B cell (primary cell): ENCODE data around the gene MIA3. TPM values are rescaled to one million over a fixed set of nuclear protein-coding genes. Genes with fewer than 3 reads are reported as not detected.

Experiments used
- ATAC-seq: fragments of 200-7000 bp; cut with Tn5 transposase; one replicate; pipeline ENCODE4 v1.10.0; 2021; ENCODE audit warnings: low read depth, mild to moderate bottlenecking, moderate number of reproducible peaks, moderate library complexity
- CTCF ChIA-PET: fragments of 350-600 bp; sonication (Branson Sonifier 250); formaldehyde crosslinking; loops from one replicate; lab custom pipeline; 2021; ENCODE audit warnings: antibody characterized with exemption, inconsistent platforms; lab: Charles Lee
- POLR2A ChIA-PET: fragments of 350-600 bp; sonication (Branson Sonifier 250); formaldehyde crosslinking; loops from one replicate; lab custom pipeline; 2021; ENCODE audit warnings: antibody characterized with exemption; lab: Charles Lee
- DNase-seq: peaks from one replicate; pipeline ENCODE4 v3.0.0; 2013
- H2AFZ ChIP-seq: 2 replicates; pipeline ENCODE4 v1.6.1; 2012; ENCODE audit warnings: mild to moderate bottlenecking, low read depth, low read length; ENCODE audit not compliant: insufficient read depth, poor library complexity, severe bottlenecking
- H3K27ac ChIP-seq, 2 donors: 1 replicate in 1 of 2; 2 replicates in 1 of 2; pipeline ENCODE4 v1.5.1; 2012 to 2013; ENCODE audit warnings: low read length in 2 of 2, mild to moderate bottlenecking in 2 of 2, moderate library complexity in 1 of 2
- H3K27me3 ChIP-seq, 4 experiments: fragments of 200-600 bp in 1 of 4; sonication (generic) in 1 of 4; replicated peaks in 1 of 4; 1 replicate in 2 of 4; 2 replicates in 2 of 4; pipeline versions ENCODE4 v1.6.1 to v1.7.0; 2013 to 2016; ENCODE audit warnings: low read length in 3 of 4, mild to moderate bottlenecking in 2 of 4, mixed read lengths in 1 of 4, moderate library complexity in 1 of 4; ENCODE audit not compliant: insufficient read depth in 4 of 4, control insufficient read depth in 3 of 4; ENCODE audit errors: control extremely low read depth in 1 of 4
- H3K36me3 ChIP-seq, 2 experiments: replicated peaks in 1 of 2; 1 replicate in 1 of 2; 2 replicates in 1 of 2; pipeline versions ENCODE4 v1.6.1 to v1.7.1; 2013; ENCODE audit warnings: low read length in 1 of 2; ENCODE audit not compliant: insufficient read depth in 2 of 2, control insufficient read depth in 1 of 2; ENCODE audit errors: control extremely low read depth in 1 of 2, extremely low read depth in 1 of 2
- H3K4me1 ChIP-seq, 2 donors: fragments of 200-600 bp in 1 of 2; sonication (generic) in 1 of 2; 1 replicate in 1 of 2; 2 replicates in 1 of 2; pipeline versions ENCODE4 v1.5.1 to v1.6.1; 2013 to 2017; ENCODE audit warnings: low read length in 2 of 2; ENCODE audit not compliant: control insufficient read depth in 2 of 2, insufficient read depth in 2 of 2
- H3K4me2 ChIP-seq: replicated peaks from 2 replicates; pipeline ENCODE3; 2012; ENCODE audit warnings: mild to moderate bottlenecking, low read depth, low read length; ENCODE audit not compliant: poor library complexity, severe bottlenecking
- H3K4me3 ChIP-seq, 5 experiments: fragments of 200-600 bp in 1 of 5; sonication (generic) in 1 of 5; 1 replicate in 3 of 5; 2 replicates in 2 of 5; pipeline versions ENCODE4 v1.5.1 to v1.7.0; 2011 to 2016; ENCODE audit warnings: low read length in 4 of 5, mild to moderate bottlenecking in 4 of 5, low read depth in 2 of 5, control low read depth in 1 of 5, moderate library complexity in 1 of 5; ENCODE audit not compliant: insufficient read depth in 1 of 5; ENCODE audit errors: control extremely low read depth in 1 of 5, extremely low read depth in 1 of 5
- H3K79me2 ChIP-seq: fragments of 200-600 bp; sonication (generic); one replicate; pipeline ENCODE4 v1.6.0; 2016; ENCODE audit warnings: low read length; ENCODE audit not compliant: control insufficient read depth, insufficient read depth
- H3K9ac ChIP-seq: fragments of 200-600 bp; sonication (generic); 2 replicates; pipeline ENCODE4 v1.6.1; 2017; ENCODE audit warnings: mild to moderate bottlenecking, low read length, moderate library complexity
- H3K9me3 ChIP-seq, 3 donors: one replicate each; pipeline versions ENCODE4 v1.6.1 to v1.7.1; 2013; ENCODE audit warnings: low read length in 2 of 3; ENCODE audit not compliant: control insufficient read depth in 2 of 3, insufficient read depth in 1 of 3; ENCODE audit errors: control extremely low read depth in 1 of 3
- H4K20me1 ChIP-seq: 2 replicates; pipeline ENCODE4 v1.6.0; 2012; ENCODE audit warnings: mild to moderate bottlenecking, low read length; ENCODE audit not compliant: insufficient read depth, control insufficient read depth, poor library complexity, severe bottlenecking
- H3K27ac Mint-ChIP-seq: one replicate; pipeline ENCODE4 v1.8.0; 2021; ENCODE audit warnings: mixed read lengths
- H3K27me3 Mint-ChIP-seq: one replicate; pipeline ENCODE4 v1.8.0; 2021; ENCODE audit warnings: mixed read lengths
- H3K4me1 Mint-ChIP-seq: one replicate; pipeline ENCODE4 v1.8.0; 2021; ENCODE audit warnings: mixed read lengths
- H3K4me3 Mint-ChIP-seq: one replicate; pipeline ENCODE4 v1.8.0; 2021; ENCODE audit warnings: mixed read lengths
- H3K9me3 Mint-ChIP-seq: one replicate; pipeline ENCODE4 v1.8.0; 2022; ENCODE audit warnings: mixed read lengths; ENCODE audit not compliant: insufficient read depth
- EZH2 ChIP-seq: IDR thresholded peaks from 2 replicates; pipeline ENCODE4 v1.6.1; 2012; ENCODE audit warnings: borderline replicate concordance, low read depth, mild to moderate bottlenecking, moderate library complexity, low read length; ENCODE audit not compliant: insufficient read depth, poor library complexity, severe bottlenecking
- WGBS: methylation state at CpG from one replicate; pipeline ENCODE4 v1.1.5; 2013; ENCODE audit warnings: missing lambda C conversion rate; ENCODE audit not compliant: insufficient coverage; 5-methylcytosine and 5-hydroxymethylcytosine counted together
- intact Hi-C: fragments of 100-400 bp; cut with micrococcal nuclease; formaldehyde crosslinking; loops from one replicate; pipeline ENCODE4 v1.10.0; 2022
- polyA plus RNA-seq: library from polyadenylated mRNA; depleted of rRNA; stranded (reverse); fragments of >200 nt; gene quantifications from 2 replicates; pipeline ENCODE4 v1.2.3, GENCODE V29; 2012
- total RNA-seq, 2 donors: library from RNA; stranded (reverse); fragments of 120-200 nt in 1 of 2; gene quantifications; 1 replicate in 1 of 2; 2 replicates in 1 of 2; pipeline versions ENCODE4 v1.2.3 to v1.2.4, GENCODE V29; 2013 to 2022
- TF ChIP-seq, protein P1 (sequence below): fragments of 200-600 bp; IDR thresholded peaks from one replicate; pipeline ENCODE4 v1.8.0; 2022; ENCODE audit warnings: antibody characterized with exemption, mild to moderate bottlenecking

Gene MIA3
- total and polyA plus RNA-seq, 2 donors (not counting 1 experiment from before 2014, with no cell fraction given): 69.2 to 109 TPM

DNA sequence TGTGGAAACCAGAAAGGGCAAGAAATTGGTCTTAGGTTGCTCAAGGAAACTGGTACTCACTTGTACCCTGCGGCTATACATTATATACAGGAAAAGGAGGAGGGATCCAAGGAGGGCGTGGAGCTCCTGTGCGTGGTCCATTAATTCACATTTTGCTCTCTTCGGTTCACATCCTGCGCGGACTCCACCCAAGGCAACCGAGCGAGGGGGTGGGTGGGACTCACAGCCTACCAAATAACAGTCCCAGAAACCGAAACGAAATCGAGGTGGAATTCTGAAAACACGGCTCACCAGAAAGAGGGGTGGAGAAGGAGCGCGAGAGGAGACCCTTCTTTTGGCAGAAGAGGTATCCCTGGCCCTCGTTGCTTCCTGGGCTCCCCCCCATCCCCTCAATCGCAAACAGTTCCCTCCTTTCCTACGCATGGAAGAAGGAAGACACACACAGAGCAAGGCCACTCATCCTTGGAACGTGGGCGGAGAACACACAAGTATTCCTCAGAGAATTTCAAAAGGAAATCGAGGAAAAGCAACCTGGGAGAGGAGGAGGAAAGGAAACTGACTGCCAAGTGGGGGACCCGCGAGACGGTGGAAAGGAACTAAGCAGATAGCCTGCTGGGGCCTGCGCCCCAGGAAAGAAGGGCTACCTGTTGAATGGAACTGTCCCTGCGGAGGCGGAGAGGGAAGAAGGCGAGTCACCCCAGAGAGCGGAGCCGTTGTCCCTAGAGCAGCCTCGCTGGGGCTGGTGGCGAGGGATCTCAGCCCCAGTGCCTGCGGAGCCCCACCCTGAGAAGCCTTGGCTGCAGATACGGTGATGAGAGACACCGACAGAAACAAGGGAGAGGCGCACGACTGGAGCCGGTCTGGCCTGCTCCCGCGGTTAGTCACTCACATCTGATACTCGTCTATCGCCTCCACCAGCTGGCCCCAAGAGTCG lies 93.7 kb downstream of the MIA3 start:
- no peaks in the 10 kb centered on the region for H3K27me3 Mint-ChIP-seq
- H3K4me2 ChIP-seq: peak overlapping the region; percentile 73
- peaks cover 2 to 25% of the 10 kb centered on the region in 2 experiments for H3K36me3 ChIP-seq
- intact Hi-C loops: loop anchor here (1.0 to 5.0 kb wide), 4 partner anchors 34 to 1645 kb away; partner anchors contain the start of genes CNIH4 and DUSP10
- peaks cover 31 to 39% of the 10 kb centered on the region in 2 donors for H3K4me1 ChIP-seq
- H3K27ac Mint-ChIP-seq: peak overlapping the region; percentile 100
- peak overlapping the region; percentile 74 for H2AFZ ChIP-seq
- peaks cover 52% of the 10 kb centered on the region for H3K4me1 Mint-ChIP-seq
- ChIA-PET POLR2A (interaction anchor here (1.0 to 3.8 kb wide), 4 partner anchors 20 to 104 kb away, joined by 3 to 50 read pairs (median 8); no protein-coding TSS in a partner anchor), CTCF (interaction anchor here (0.6 to 2.4 kb wide), 7 partner anchors 25 to 379 kb away, joined by 3 to 17 read pairs (median 6); partner anchors contain the start of gene FAM177B)
- peak overlapping the region; percentile 70 to 97 (median 81) for H3K4me3 ChIP-seq
- H3K27ac ChIP-seq: peak overlapping the region; percentile 67 to 79
- no peaks in the 10 kb centered on the region for H3K27me3 ChIP-seq
- H3K4me3 Mint-ChIP-seq: peak overlapping the region; percentile 97
- peaks cover 37% of the 10 kb centered on the region for H4K20me1 ChIP-seq
- ATAC-seq (peak; percentile 6), DNase-seq (peak; percentile 74)
- H3K79me2 ChIP-seq: peaks cover 74% of the 10 kb centered on the region
- TF ChIP-seq EZH2: no peak
- TF ChIP-seq, protein P1, sequence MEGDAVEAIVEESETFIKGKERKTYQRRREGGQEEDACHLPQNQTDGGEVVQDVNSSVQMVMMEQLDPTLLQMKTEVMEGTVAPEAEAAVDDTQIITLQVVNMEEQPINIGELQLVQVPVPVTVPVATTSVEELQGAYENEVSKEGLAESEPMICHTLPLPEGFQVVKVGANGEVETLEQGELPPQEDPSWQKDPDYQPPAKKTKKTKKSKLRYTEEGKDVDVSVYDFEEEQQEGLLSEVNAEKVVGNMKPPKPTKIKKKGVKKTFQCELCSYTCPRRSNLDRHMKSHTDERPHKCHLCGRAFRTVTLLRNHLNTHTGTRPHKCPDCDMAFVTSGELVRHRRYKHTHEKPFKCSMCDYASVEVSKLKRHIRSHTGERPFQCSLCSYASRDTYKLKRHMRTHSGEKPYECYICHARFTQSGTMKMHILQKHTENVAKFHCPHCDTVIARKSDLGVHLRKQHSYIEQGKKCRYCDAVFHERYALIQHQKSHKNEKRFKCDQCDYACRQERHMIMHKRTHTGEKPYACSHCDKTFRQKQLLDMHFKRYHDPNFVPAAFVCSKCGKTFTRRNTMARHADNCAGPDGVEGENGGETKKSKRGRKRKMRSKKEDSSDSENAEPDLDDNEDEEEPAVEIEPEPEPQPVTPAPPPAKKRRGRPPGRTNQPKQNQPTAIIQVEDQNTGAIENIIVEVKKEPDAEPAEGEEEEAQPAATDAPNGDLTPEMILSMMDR: no peak
- H3K9me3 Mint-ChIP-seq: no peaks in the 10 kb centered on the region
- no peaks in the 10 kb centered on the region for H3K9me3 ChIP-seq
- whole genome bisulfite sequencing: under 1% methylated on average over 21 of the region's 42 CpGs
- peak overlapping the region; percentile 86 for H3K9ac ChIP-seq
